Parathyroid adenoma (tissue), 2 donors: ENCODE data around the gene CACYBP.
A peak's percentile ranks its signal among the peaks of the same experiment; 100 is the strongest.
"Not testable (repeated sequence)": the region's sequence is repeated elsewhere in the genome, so short reads cannot be mapped to it uniquely, and the experiment has no call there.

Source experiments
- H2AFZ ChIP-seq: fragments of 300-600 bp; sonication (generic); one replicate; pipeline ENCODE4 v1.7.0; 2017; ENCODE audit warnings: antibody characterized with exemption, mild to moderate bottlenecking
- H3K27ac ChIP-seq: fragments of 300-600 bp; sonication (generic); one replicate; pipeline ENCODE4 v1.7.0; 2017
- H3K27me3 ChIP-seq: fragments of 300-600 bp; sonication (generic); one replicate; pipeline ENCODE4 v1.7.0; 2017; ENCODE audit warnings: low read length; ENCODE audit not compliant: control insufficient read depth, insufficient read depth
- H3K36me3 ChIP-seq: fragments of 300-600 bp; sonication (generic); one replicate; pipeline ENCODE4 v1.7.0; 2017; ENCODE audit warnings: low read length; ENCODE audit not compliant: control insufficient read depth, insufficient read depth
- H3K4me1 ChIP-seq: fragments of 300-600 bp; sonication (generic); one replicate; pipeline ENCODE4 v1.7.0; 2017; ENCODE audit warnings: control low read depth
- H3K4me2 ChIP-seq: fragments of 300-600 bp; sonication (generic); one replicate; pipeline ENCODE4 v1.7.0; 2017; ENCODE audit warnings: low read length
- H3K4me3 ChIP-seq: fragments of 300-600 bp; sonication (generic); one replicate; pipeline ENCODE4 v1.7.0; 2017; ENCODE audit warnings: low read depth, low read length
- H3K79me2 ChIP-seq: fragments of 300-600 bp; sonication (generic); one replicate; pipeline ENCODE4 v1.7.0; 2017; ENCODE audit warnings: control low read depth
- H3K9ac ChIP-seq: fragments of 300-600 bp; sonication (generic); one replicate; pipeline ENCODE4 v1.7.0; 2017; ENCODE audit warnings: mild to moderate bottlenecking
- H3K9me3 ChIP-seq: fragments of 300-600 bp; sonication (generic); one replicate; pipeline ENCODE4 v1.7.0; 2017; ENCODE audit warnings: low read length; ENCODE audit not compliant: control insufficient read depth
- TF ChIP-seq, protein P1 (sequence below): fragments of 300-600 bp; sonication (generic); IDR thresholded peaks from one replicate; pipeline ENCODE4 v1.7.0; 2017; ENCODE audit warnings: antibody characterized with exemption, mild to moderate bottlenecking
- donor health status: primary hyperparathyroidism.

The CACYBP gene

DNA sequence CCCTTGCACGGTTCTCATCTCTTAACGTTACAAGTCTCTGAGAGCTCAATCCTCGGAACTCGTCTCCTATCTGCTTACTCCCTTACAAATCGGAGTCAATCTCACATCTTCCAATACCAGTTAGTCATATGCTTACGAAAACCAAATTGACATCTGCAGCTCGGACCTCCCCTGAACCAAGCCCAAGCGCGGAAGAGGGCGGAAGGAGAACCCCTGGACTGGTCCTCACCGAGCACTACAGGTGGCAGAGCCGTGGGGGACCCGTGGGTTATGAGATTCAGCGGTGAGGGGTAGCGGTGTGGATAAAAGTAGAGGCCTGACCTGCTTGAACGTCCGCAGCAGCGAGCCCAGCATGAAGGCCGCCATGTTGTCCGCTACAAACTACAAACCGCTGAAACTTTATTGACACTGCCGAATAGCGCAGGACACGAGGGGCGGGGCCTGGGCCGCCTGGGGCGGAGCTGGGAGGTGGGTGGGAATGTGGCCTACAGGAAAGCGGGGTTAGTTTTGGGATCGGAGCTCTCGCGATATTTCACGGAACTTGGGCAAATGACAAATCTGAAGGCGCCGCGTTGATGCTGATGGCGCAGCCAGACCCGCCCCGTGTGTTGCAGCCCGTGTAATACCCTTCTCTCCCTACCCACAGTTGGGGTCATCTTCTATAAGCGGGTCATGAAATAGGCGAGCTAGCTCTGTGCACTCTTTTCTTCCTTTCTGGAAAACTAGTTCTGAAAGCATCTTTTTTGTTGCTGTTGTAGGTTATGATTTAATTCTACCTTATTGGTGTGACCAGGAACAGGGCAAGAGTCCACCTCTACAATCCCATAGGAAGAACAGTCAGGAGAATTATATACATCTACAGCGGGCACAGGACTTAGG, 23.5 kb downstream of the CACYBP start, which contains the start of gene MRPS14:
TSS of gene MRPS14 (minus strand) at position 383 of the 879 bp plus-strand sequence. CDS start at position 366, 17 bp downstream.
- TF ChIP-seq, protein P1, sequence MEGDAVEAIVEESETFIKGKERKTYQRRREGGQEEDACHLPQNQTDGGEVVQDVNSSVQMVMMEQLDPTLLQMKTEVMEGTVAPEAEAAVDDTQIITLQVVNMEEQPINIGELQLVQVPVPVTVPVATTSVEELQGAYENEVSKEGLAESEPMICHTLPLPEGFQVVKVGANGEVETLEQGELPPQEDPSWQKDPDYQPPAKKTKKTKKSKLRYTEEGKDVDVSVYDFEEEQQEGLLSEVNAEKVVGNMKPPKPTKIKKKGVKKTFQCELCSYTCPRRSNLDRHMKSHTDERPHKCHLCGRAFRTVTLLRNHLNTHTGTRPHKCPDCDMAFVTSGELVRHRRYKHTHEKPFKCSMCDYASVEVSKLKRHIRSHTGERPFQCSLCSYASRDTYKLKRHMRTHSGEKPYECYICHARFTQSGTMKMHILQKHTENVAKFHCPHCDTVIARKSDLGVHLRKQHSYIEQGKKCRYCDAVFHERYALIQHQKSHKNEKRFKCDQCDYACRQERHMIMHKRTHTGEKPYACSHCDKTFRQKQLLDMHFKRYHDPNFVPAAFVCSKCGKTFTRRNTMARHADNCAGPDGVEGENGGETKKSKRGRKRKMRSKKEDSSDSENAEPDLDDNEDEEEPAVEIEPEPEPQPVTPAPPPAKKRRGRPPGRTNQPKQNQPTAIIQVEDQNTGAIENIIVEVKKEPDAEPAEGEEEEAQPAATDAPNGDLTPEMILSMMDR = no peak
- Histone ChIP-seq H3K27me3 (no peaks in the 10 kb centered on the region), H3K4me3 (peak within 1 kb of the TSS; percentile 94), H3K9ac (peak within 1 kb of the TSS; percentile 12), H2AFZ (peak within 1 kb of the TSS; percentile 90), H3K27ac (peak within 1 kb of the TSS; percentile 75), H3K36me3 (no peaks in the 10 kb centered on the region), H3K4me1 (no peaks in the 10 kb centered on the region), H3K79me2 (peaks cover 2% of the 10 kb centered on the region), H3K4me2 (peak within 1 kb of the TSS; percentile 66), H3K9me3 (no peaks in the 10 kb centered on the region)

DNA sequence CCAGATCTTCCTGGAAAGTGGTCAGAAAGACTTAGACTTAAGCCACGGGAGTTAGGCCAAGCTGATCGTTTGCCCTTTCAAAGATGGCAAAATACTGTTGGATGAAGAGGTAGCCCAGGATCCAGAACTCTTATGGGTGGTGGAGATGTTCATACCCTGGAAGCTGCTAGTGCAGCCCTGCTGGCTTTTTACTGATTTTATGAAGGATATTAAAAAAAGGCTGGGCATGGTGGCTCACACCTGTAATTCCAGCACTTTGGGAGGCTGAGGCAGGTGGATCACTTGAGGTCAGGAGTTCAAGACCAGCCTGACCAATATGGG, 24.1 kb downstream of the CACYBP start:
- H3K9ac ChIP-seq, H3K9me3 ChIP-seq, H3K79me2 ChIP-seq, H3K36me3 ChIP-seq, H3K27me3 ChIP-seq, H3K4me1 ChIP-seq: not testable (repeated sequence)
- peak overlapping the region; percentile 75 for H3K27ac ChIP-seq
- H3K4me3 ChIP-seq = peak overlapping the region; percentile 94
- H3K4me2 ChIP-seq = peak overlapping the region; percentile 66
- peak overlapping the region; percentile 90 for H2AFZ ChIP-seq

DNA sequence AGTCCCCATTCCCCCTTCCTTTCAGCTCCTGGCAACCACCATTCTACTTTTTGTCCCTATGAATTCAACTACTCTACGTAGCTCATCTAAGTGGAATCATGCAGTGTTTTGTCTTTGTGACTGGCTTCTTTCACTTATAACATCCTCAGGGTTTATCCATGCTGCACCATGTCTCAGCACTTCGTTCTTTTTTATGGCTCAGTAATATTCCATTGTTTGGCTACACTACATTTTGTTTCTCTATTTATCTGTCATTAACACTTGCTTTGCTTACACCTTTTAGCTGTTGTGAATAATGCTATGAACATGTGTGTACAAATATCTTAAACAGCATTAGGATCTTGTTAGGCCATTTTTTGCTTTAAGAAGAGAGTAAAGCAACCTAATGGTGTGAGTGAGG, 25.0 kb downstream of the CACYBP start:
- TF ChIP-seq, protein P1 = no peak
- Histone ChIP-seq H3K4me3 (no peak overlapping the region), H3K79me2 (peaks cover 2% of the 10 kb centered on the region), H2AFZ (no peak overlapping the region), H3K9ac (no peak overlapping the region), H3K4me1 (no peaks in the 10 kb centered on the region), H3K27ac (no peak overlapping the region), H3K36me3 (no peaks in the 10 kb centered on the region), H3K27me3 (no peaks in the 10 kb centered on the region), H3K9me3 (no peaks in the 10 kb centered on the region), H3K4me2 (no peak overlapping the region)

DNA sequence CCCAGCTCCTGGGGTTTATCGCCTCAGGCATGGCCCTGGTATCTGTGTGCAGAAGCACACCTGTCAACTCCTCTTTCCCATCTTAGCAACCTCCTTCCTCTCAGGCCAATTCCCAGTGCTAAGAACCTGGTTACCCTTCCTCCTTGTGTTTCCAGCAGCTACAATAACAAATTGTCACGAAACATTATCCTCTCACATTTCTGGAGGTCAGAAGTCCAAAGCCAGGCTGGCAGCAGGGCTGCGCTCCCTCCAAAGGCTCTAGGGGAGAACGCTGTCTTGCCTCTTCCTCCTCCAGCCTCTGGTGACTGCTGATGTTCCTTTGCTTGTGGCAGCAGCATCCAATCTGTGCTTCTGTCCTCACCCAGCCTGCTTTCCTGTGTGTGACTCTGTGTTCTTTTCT, 34.2 kb downstream of the CACYBP start:
- H3K27me3 ChIP-seq = no peaks in the 10 kb centered on the region
- no peaks in the 10 kb centered on the region for H3K36me3 ChIP-seq
- H3K4me3 ChIP-seq = no peak overlapping the region
- no peaks in the 10 kb centered on the region for H3K4me1 ChIP-seq
- H3K4me2 ChIP-seq = no peak overlapping the region
- peak overlapping the region; percentile 33 for H2AFZ ChIP-seq
- H3K9me3 ChIP-seq = no peaks in the 10 kb centered on the region
- no peak overlapping the region for H3K9ac ChIP-seq
- H3K79me2 ChIP-seq = no peaks in the 10 kb centered on the region
- H3K27ac ChIP-seq = no peak overlapping the region
- TF ChIP-seq, protein P1 = no peak

DNA sequence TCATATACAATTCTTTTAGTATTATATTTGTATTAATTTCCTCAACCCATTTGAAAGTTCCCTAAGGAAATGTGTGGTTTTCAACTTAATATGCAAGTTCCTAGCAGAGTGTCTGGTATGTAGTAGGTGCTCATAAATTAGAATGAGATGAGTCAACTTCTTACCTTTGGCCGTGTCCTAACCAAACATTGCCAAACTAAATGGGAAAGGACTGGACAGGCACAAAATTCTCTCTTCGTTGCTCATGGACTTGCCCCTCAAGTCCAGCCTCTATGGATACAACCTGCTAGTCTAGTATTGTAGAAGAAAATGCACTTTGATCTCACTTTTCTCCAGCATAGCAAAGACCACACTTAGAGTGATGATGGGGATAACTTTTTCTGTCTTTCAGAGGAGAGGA, 35.0 kb downstream of the CACYBP start:
- H3K27ac ChIP-seq = no peak overlapping the region
- no peak overlapping the region for H3K4me3 ChIP-seq
- no peaks in the 10 kb centered on the region for H3K4me1 ChIP-seq

More for the DNA sequence above, 35.0 kb downstream of the CACYBP start:
- no peaks in the 10 kb centered on the region for H3K9me3 ChIP-seq
- no peaks in the 10 kb centered on the region for H3K79me2 ChIP-seq
- H3K4me2 ChIP-seq = no peak overlapping the region
- H3K36me3 ChIP-seq = no peaks in the 10 kb centered on the region
- H3K27me3 ChIP-seq = no peaks in the 10 kb centered on the region
- H3K9ac ChIP-seq = no peak overlapping the region
- TF ChIP-seq, protein P1 = no peak
- no peak overlapping the region for H2AFZ ChIP-seq
